CD4-positive, alpha-beta memory T cell (primary cell): ENCODE data around the gene CXCL12. TPM values are rescaled to one million over a fixed set of nuclear protein-coding genes. Genes with fewer than 3 reads are reported as not detected.

Source experiments
- CTCF ChIA-PET: fragments of 350-600 bp; sonication (Branson Sonifier 250); formaldehyde crosslinking; loops from one replicate; lab custom pipeline; 2021; ENCODE audit warnings: inconsistent platforms; ENCODE audit not compliant: partially characterized antibody; lab: Charles Lee
- POLR2A ChIA-PET: fragments of 350-600 bp; sonication (Branson Sonifier 250); formaldehyde crosslinking; loops from one replicate; lab custom pipeline; 2021; ENCODE audit not compliant: partially characterized antibody; lab: Charles Lee
- DNase-seq, 5 donors: peaks; one replicate each; pipeline versions ENCODE4 v3.0.0 to v3.0.0-alpha.2; 2020 to 2022; ENCODE audit warnings: mixed read lengths in 1 of 5
- H3K27ac ChIP-seq: one replicate; pipeline ENCODE4 v1.7.0; 2013; ENCODE audit warnings: low read depth, low read length
- H3K27me3 ChIP-seq: 2 replicates; pipeline ENCODE4 v1.7.0; 2013; ENCODE audit warnings: mild to moderate bottlenecking, low read length, moderate library complexity; ENCODE audit not compliant: insufficient read depth
- H3K36me3 ChIP-seq: 2 replicates; pipeline ENCODE4 v1.7.0; 2013; ENCODE audit warnings: mild to moderate bottlenecking, low read length, moderate library complexity; ENCODE audit not compliant: insufficient read depth
- H3K4me1 ChIP-seq: 2 replicates; pipeline ENCODE4 v1.7.0; 2013; ENCODE audit warnings: mild to moderate bottlenecking, low read length, moderate library complexity; ENCODE audit not compliant: insufficient read depth
- H3K4me3 ChIP-seq, 2 donors: one replicate each; pipeline ENCODE4 v1.7.0; 2013; ENCODE audit warnings: low read length in 2 of 2, mild to moderate bottlenecking in 1 of 2
- H3K9me3 ChIP-seq, 2 donors: one replicate each; pipeline ENCODE4 v1.7.0; 2013; ENCODE audit warnings: low read length in 2 of 2, control low read depth in 1 of 2; ENCODE audit not compliant: control insufficient read depth in 1 of 2
- H3K27ac Mint-ChIP-seq, 7 donors: one replicate each; pipeline ENCODE4 v1.8.0; 2020 to 2021; ENCODE audit warnings: mixed read lengths in 7 of 7, mild to moderate bottlenecking in 6 of 7, inconsistent platforms in 3 of 7, moderate library complexity in 3 of 7
- H3K27me3 Mint-ChIP-seq, 2 donors: one replicate each; pipeline ENCODE4 v1.8.0; 2020 to 2021; ENCODE audit warnings: mixed read lengths in 2 of 2
- H3K36me3 Mint-ChIP-seq, 2 donors: one replicate each; pipeline ENCODE4 v1.8.0; 2020 to 2021; ENCODE audit warnings: mixed read lengths in 2 of 2, inconsistent platforms in 1 of 2, mild to moderate bottlenecking in 1 of 2
- H3K4me1 Mint-ChIP-seq, 4 donors: one replicate each; pipeline ENCODE4 v1.8.0; 2020 to 2021; ENCODE audit warnings: mixed read lengths in 4 of 4, mild to moderate bottlenecking in 1 of 4
- H3K4me3 Mint-ChIP-seq, 8 donors: one replicate each; pipeline ENCODE4 v1.8.0; 2020 to 2021; ENCODE audit warnings: mixed read lengths in 8 of 8, mild to moderate bottlenecking in 7 of 8, moderate library complexity in 6 of 8, inconsistent platforms in 3 of 8
- H3K9me3 Mint-ChIP-seq, 8 donors: one replicate each; pipeline ENCODE4 v1.8.0; 2020 to 2021; ENCODE audit warnings: mixed read lengths in 8 of 8, mild to moderate bottlenecking in 5 of 8, inconsistent platforms in 3 of 8, moderate library complexity in 1 of 8
- intact Hi-C: fragments of 100-400 bp; cut with micrococcal nuclease; formaldehyde crosslinking; loops from one replicate; pipeline ENCODE4 v1.15.1; 2023
- polyA plus RNA-seq, 2 donors: library from polyadenylated mRNA; unstranded; fragments of 300-500 nt; fragmentation: Illumina TruSeq; gene quantifications; one replicate each; pipeline ENCODE4 v1.2.3, GENCODE V29; 2021
- total RNA-seq, 2 experiments: library from RNA; stranded (reverse); gene quantifications; one replicate each; pipeline ENCODE4 v1.2.3, GENCODE V29; 2021

CXCL12 gene
- total and polyA plus RNA-seq, 4 experiments from 2014 or later, result not detected

GRCh38 chr10:44330431-44330830 lies 54.5 kb downstream of the CXCL12 start:
- POLR2A ChIA-PET, result no interaction called here
- peaks cover 0 to 5% of the 10 kb centered on the region in 2 donors for H3K27me3 Mint-ChIP-seq

GRCh38 chr10:44327461-44327860 lies 57.4 kb downstream of the CXCL12 start:
- intact Hi-C loops, result no loop called here
- CTCF ChIA-PET, result no interaction called here
- DNase-seq, result no peak
- Mint-ChIP-seq H3K36me3 (no peaks in the 10 kb centered on the region), H3K4me3 (no peak overlapping the region), H3K9me3 (peaks cover 0 to 2% (median 0%) of the 10 kb centered on the region in 8 donors), H3K27me3 (peaks cover 4 to 5% of the 10 kb centered on the region in 2 donors), H3K27ac (no peak overlapping the region), H3K4me1 (no peaks in the 10 kb centered on the region)
- Histone ChIP-seq H3K4me1 (no peaks in the 10 kb centered on the region), H3K27me3 (no peaks in the 10 kb centered on the region), H3K36me3 (no peaks in the 10 kb centered on the region), H3K9me3 (no peaks in the 10 kb centered on the region), H3K27ac (no peak overlapping the region), H3K4me3 (no peak overlapping the region)
- POLR2A ChIA-PET, result no interaction called here

More at GRCh38 chr10:44330431-44330830, 54.5 kb downstream of the CXCL12 start:
- CTCF ChIA-PET, result interaction anchor here (0.7 kb wide), 1 partner anchor 28 kb away, joined by 3 read pairs; no protein-coding TSS in a partner anchor
- Histone ChIP-seq H3K27me3 (no peaks in the 10 kb centered on the region), H3K9me3 (no peaks in the 10 kb centered on the region), H3K36me3 (no peaks in the 10 kb centered on the region), H3K4me1 (no peaks in the 10 kb centered on the region), H3K4me3 (no peak overlapping the region), H3K27ac (no peak overlapping the region)
- H3K36me3 Mint-ChIP-seq, result no peaks in the 10 kb centered on the region
- H3K4me3 Mint-ChIP-seq, result no peak overlapping the region
- H3K4me1 Mint-ChIP-seq, result no peaks in the 10 kb centered on the region
- intact Hi-C loops, result no loop called here
- no peak overlapping the region for H3K27ac Mint-ChIP-seq
- H3K9me3 Mint-ChIP-seq, result peaks cover 0 to 2% (median 0%) of the 10 kb centered on the region in 8 donors
- no peak for DNase-seq
